ENCODE measurements around the gene UBAP2L. TPM values are rescaled to one million over a fixed set of nuclear protein-coding genes. Genes with fewer than 3 reads are reported as not detected.
"Not testable (repeated sequence)": the region's sequence is repeated elsewhere in the genome, so short reads cannot be mapped to it uniquely, and the experiment has no call there.

UBAP2L gene
- total RNA-seq, 1 donor from 2014 or later = 230 TPM

DNA sequence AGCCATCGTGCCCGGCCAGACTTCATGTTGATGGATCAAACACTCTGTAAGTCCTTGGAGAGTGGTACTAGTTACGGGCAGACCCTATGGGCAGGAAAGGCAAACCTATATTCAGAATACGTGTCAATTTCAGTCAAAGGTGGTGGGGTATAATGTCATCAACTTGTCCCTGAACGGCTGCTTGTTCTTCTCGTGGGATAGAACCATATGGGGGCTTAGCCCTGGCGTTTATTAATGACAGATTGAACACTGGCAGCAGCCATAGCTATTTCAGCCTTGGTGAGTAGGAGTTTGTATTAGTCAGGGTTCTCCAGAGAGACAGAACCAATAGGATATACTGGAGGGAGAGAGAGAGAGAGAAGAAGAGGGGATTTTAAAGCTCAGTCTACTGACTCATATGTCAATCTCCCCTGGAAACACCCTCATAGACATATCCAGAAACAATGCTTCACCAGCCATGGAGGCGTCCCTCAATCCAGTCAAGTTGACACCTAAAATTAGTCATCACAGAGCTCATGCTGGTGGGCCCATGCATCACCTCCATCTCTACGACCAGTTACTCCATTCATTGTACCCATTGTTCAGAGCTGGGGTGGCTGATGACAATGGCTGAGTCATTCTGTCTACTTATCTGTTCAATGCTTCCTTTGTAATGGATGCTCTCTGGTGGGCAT is 84.0 kb downstream of the UBAP2L start:
- intact Hi-C loops (cut with micrococcal nuclease) = no loop called here

DNA sequence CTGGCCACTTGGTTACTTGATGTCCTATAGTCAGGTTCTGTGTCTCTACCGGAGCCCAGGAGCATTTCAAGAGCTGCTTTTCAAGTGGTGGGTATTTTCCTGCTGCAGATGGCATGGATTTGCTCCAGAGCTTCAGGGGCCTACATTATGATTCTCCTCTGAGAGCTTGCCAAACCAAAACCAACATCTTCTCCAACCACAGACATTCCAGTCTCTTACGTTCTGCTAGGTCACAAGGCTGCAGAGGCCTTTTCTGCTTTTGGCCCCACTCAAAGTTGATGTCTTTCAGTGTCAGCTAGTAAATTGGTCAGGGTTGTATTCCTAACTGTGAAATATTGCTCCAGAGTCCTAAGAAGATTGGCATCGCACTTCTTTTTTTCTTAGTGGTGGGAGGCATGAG is 85.4 kb downstream of the UBAP2L start:
- intact Hi-C loops (cut with micrococcal nuclease) = no loop called here

- intact Hi-C loops (cut with micrococcal nuclease) = not testable (repeated sequence)
Observed at GRCh38 chr1:154307670-154308270, 87.0 kb downstream of the UBAP2L start.

GRCh38 chr1:154309136-154309535 is 88.4 kb downstream of the UBAP2L start:
- intact Hi-C loops (cut with micrococcal nuclease) = not testable (repeated sequence)

DNA sequence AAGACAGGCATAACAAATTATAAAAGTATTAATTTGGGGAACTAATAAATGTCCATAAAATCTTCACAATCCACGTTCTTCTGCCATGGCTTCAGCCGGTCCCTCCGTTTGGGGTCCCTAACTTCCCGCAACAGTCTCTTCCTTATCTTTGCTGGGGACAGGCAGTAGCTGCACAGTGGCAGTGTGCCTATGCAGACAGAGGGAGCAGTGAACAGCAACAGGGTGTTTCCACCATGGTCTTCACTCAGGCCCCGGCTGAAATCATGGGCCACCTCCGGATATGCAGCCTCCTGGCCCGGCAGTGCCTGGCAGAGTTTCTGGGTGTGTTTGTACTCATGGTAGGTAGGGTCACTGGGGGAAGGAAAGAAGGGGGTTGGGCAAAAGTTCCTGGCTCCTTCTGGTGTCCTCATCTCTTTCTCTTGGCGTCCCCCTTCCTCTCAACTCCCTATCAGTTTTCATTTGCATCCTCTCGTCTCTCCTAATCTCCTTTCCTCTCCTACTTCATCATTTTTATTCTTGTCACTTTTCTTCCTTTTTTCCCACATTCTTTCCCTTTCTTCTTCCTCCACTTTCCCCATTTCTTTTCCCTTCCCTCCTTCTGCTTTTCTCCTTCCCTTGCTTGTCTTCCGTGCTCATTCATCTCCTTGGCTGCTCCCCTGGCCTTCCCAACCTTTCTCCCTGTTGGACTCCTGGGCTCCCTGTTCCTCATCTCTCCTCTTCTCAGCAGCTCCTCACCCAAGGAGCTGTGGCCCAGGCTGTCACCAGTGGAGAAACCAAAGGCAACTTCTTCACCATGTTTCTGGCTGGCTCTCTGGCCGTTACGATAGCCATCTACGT is 91.7 kb downstream of the UBAP2L start:
- intact Hi-C loops (cut with micrococcal nuclease) = not testable (repeated sequence)

DNA sequence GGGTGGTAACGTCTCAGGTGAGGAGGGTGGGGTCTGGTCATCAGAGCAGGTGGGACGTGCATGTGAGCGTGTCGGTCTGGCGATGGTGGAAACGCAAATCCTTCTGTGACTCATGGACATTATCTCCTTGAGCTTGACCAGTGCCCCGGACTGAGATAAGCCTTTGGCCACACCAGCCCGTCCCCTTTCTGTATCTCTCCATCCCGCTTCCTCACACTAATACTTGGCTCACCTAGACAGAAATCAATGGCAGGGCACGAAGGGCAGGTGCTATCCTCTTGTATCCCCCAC is 92.3 kb downstream of the UBAP2L start:
- intact Hi-C loops (cut with micrococcal nuclease) = no loop called here

- intact Hi-C loops (cut with micrococcal nuclease) = not testable (repeated sequence)
Observed at GRCh38 chr1:154314226-154314625, 93.5 kb downstream of the UBAP2L start.

DNA sequence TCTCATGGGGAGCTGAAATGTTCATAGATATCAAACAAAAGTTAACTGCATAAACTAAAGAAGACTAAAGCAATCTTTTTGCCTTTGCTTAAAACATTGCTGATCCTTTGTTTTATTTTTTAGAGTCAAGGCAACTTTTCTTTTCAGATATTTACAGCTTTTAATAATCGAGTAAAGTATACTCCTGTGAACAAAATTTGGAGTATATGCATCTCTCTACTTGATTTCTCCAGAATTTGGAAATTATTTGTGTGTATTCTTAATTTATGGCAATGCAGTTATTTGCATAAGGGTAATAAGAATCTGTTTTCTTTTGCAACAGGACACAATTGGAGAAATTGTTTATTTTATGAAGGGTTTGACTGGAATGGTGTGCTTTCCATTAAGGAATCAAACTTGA is 95.9 kb downstream of the UBAP2L start:
- intact Hi-C loops (cut with micrococcal nuclease) = no loop called here

DNA sequence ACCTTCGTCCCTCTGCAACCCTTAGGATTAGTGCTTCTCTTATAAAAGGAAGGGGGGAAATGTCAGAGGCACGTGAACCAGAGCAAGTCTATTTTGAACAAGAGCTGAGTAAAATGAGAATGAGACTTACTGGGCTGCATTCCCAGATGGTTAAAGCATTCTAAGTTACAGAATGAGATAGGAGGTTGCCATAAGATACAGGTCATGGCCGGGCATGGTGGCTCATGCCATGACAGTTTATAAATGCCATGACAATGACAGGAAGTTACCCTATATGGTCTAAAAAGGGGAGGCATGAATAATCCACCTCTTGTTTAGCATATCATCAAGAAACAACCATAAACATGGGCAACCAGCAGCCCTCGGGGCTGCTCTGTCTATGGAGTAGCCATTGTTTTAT is 97.6 kb downstream of the UBAP2L start:
- intact Hi-C loops (cut with micrococcal nuclease) = no loop called here

Other genes with a start within 250 kb of the UBAP2L start
- gene JTB, start 243.3 kb upstream of the UBAP2L start, total RNA-seq = 145 and 146 TPM in 2 replicates
- 1.3 and 1.7 TPM in 2 replicates for gene RAB13, start 234.6 kb upstream of the UBAP2L start, total RNA-seq
- 1,743 and 1,866 TPM in 2 replicates for gene RPS27, start 230.2 kb upstream of the UBAP2L start, total RNA-seq
- 0.12 and 0.15 TPM in 2 replicates for gene NUP210L, start 65.9 kb upstream of the UBAP2L start, total RNA-seq
- gene TPM3, start 28.9 kb upstream of the UBAP2L start, total RNA-seq = 706 and 720 TPM in 2 replicates
- not detected in 2 replicates for gene CFAP141, start 14.6 kb upstream of the UBAP2L start, total RNA-seq
- 115 and 116 TPM in 2 replicates for gene HAX1, start 51.7 kb downstream of the UBAP2L start, total RNA-seq
- not detected in 2 replicates for gene AQP10, start 100.1 kb downstream of the UBAP2L start, total RNA-seq
- gene ATP8B2, start 104.6 kb downstream of the UBAP2L start, total RNA-seq = 95.8 and 105 TPM in 2 replicates
- 6.4 and 9.8 TPM in 2 replicates for gene IL6R, start 184.4 kb downstream of the UBAP2L start, total RNA-seq

All from T-helper 1 cell treated with Interleukin-12 subunit alpha and Interleukin-12 subunit beta and Interleukin-4 antibody, amounts not matched to agents 30 ng/mL and 1 ng/mL, for 36 hours (primary cell).